ENCODE measurements around the gene ARHGEF10L.
A peak's percentile ranks its signal among the peaks of the same experiment; 100 is the strongest.

Gene ARHGEF10L

DNA sequence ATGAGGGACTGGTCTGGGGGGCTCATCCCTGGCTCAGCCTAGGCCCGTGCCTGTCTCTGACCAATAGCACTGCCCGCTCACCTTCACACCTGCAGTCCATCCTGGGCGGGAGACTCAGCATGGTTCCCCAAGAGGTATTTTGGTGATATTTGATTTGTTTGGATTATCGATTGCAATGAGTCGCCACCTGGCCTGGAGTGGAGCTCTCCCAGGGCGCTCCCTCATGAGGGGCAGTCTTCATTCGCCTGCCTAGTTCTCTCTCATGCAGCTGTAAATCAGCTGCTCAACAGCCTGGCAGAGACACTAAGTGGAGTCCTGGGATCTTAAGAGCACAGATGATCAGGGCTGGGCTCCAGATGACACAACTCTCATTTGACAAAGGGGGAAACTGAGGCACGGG is 125.6 kb downstream of the ARHGEF10L start:
- DNase-seq: no peak

DNA sequence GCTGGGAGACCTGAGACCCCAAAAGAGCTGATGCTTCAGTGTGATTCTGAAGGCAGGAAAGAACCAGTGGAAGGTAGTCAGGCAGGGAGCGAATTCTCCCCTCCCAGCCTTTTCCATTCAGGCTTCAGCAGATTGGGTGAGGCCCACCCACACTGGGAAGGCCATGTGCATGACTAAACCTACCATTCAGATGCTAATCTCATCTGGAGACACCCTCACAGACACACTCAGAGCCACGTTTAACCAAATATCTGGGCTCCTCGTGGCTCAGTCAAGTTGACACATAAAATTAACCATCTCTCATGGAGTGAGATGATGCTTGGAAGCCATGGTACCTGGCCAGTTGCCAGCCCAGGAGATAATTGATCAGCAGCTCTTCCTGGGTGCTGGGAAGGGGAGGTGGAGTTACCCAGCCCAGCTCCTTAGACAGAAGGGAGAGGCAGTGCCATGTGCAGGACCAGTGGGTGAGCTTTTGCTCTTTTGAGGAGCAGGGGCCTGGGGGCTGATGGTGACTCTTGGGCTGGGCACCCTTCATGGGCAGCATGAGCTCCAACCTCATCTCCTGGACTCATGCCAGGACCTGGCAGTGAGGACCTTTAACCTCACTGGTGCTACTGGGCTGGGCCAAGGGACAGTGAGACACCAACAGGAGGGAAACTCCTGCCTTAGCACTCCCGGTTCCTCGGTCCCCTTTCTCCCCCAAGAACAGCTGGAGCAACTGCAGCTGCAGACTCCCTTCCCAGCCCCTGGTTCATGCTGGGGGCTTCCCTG is 126.6 kb downstream of the ARHGEF10L start:
- no peak for DNase-seq

DNA sequence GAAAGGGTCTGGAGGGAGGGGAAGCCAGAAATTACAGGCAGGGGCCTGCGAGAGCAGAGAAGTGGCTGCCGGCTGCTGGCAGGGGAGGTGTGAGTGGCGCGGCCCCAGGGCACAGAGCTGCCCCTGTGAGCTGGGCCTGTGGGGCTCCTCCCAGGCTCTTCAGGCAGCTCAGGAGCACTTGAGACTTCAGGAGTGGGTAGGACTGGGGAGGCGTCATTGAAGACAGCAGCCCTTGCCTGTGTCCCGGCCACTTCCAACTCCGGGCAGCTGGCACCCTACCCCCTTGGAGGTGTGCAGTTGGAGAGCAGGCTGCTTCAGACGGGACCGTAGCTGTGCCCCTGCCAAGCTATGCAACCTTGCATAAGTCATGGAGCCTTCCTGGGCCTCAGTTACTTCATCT is 128.1 kb downstream of the ARHGEF10L start:
- DNase-seq: peak in 1 of 2 experiments; percentile 44

DNA sequence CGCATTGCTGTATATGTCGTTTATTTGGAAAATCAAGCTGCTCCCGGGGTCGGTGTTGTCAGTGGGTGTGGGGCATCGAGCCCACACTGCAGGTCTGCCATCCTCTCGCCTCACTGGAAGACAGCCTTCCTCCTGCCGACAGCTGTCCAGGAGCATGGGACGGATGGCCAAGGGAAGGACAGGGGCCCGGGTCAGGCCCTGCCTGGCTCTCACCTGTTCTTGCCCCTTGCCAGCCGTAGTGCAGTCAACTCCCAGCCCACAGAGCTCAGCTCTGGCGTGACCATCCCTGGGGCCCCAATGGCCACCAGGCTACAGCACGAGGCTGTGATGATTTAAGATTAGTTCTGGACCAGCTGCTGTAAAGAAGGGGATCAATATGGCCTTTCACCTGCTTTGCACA is 128.7 kb downstream of the ARHGEF10L start:
- DNase-seq: no peak

DNA sequence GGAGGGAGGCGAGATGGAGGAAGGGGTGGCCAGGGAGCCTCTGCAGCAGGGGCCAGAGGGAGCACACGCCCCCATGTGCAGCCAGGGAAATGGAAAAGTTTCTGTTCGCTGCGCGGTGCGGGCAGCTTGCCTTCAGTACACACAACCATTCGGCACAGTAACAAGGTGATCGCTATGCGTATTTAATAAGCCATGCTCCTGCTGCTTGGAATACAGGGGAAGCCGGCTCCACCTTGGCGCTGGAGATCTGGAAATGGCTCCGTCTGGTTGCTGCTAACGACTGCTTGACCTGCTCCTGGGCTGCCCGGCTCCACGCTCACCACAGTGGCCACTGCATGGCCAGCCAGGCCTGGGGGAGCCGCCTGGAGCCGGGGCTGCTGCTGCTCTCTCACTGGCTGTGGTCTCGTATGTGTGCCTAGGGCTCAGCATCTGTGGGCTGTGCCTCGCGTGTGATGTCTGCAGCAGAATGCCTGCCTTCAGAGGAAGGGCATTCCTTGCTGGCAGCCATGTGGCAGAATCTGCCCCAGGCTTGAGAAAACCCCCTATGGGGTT is 129.2 kb downstream of the ARHGEF10L start:
- DNase-seq: no peak

DNA sequence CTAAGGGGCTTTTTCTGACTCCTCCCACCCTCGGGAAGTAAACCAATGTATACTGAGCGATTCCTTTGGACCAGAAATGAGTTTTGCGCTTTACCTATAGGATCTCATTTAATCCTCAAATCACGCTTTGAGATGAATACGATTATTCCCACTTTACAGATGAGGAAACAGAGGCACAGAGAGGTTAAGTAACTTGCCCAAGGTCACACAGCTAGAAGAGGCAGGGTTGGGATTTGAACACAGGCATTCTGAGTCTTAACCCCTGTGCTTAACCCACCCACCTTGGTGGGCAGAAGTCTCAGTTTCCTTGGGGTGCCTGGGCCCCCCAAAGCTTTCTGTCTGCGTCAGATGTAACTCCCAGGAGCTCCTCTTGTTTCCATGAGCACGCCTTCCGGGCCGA is 129.8 kb downstream of the ARHGEF10L start:
- no peak for DNase-seq

DNA sequence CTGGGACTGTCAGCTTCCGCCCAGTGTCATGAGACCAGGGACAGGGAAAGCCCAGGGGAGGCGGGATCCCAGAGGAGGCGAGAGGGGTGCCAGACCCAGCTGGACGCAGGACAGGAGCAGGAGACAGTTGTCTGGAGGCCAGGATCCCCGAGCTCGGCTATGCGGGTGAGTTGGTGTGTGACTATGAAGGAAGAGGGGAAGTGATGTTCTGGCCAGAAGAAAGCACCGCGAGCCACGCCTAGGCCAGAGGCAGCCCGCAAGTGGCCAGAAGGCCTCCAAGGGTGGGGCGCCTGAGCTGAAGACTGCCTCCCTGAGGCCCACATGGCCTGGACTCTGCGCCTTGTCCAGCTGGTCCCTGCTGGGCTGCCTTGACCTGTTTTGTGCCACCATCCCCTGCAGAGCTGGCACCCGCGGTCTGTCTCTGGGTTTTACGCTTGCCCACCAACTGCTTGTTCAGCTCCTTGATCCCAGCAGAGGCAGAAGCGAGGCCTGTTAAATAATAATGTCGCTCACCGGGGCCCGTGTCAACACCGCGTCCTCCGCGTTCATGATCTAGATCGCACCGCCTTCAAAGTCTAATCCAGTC is 130.5 kb downstream of the ARHGEF10L start:
- DNase-seq: no peak

DNA sequence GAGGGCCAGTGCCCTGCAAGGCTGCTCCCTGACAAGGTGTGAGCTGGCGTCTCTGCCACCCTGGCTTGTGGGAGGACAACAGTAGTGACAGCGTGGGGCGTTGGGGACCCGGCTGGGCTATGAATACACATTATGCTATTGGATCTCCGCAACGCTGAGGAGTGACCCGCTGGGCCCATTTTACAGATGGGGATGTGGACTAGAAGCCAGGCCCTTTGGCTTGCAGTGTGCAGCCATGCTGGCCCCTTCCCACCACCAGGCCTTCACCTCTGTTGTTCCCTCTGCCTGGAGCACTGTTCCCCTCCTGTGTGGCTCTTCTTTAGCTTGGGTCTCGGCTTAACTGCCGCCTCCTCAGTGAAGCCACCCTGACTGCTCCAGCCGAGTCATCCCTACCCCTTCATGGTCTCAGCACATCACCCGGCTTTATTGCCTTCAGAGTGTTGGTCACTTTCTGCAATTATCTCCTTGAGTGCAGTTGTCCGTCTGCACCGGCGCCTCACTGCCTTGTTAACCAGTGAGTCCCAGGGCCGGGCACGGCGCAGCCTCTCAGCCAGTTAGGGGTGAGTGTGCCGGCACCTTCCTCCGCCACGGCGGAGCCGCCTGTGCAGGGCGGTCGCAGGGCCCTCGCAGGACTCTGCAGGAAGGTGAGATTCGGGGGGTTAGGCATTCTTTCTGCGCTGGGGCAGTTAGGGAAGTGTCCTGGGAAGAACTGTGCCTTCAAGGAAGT is 131.3 kb downstream of the ARHGEF10L start:
- no peak for DNase-seq

DNA sequence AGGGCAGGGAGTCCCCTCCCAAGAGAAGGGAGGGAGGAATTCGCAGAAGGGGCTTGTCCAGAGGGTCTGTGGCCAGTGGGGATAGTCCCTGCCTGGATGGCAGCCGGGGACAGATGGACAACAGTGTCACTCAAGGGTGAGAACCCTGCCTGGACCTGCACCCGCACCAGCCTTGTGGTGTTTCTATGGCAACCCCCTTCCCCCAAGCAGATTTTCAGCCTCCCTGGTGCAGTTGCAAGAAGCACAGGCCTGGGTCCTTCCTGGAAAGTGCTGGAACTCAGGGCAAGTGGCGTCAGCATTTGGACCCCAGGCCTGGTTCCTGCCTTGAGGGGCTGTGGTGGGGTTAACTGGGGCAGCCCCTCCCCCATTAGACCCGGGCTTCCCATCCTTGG is 131.8 kb downstream of the ARHGEF10L start:
- no peak for DNase-seq

DNA sequence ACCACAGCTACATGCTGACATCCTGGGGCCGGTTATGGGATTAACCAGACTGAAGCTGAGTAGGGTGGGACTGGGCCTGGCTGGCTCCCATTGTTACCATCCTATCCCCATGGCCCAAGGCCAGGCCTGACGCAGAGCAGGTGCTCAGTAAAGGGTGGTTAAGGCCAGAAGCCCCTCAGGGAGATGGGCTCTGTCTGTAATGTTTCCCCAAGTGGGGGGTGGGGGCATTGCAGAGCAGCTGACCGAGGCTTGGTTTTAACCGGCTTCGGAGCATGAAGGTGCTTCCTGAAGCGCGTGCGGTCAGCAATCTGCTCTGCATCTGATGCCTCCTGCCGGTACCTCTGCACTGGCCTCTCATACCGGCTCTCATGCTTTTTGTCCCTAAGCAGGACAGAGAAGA is 132.2 kb downstream of the ARHGEF10L start:
- no peak for DNase-seq

DNA sequence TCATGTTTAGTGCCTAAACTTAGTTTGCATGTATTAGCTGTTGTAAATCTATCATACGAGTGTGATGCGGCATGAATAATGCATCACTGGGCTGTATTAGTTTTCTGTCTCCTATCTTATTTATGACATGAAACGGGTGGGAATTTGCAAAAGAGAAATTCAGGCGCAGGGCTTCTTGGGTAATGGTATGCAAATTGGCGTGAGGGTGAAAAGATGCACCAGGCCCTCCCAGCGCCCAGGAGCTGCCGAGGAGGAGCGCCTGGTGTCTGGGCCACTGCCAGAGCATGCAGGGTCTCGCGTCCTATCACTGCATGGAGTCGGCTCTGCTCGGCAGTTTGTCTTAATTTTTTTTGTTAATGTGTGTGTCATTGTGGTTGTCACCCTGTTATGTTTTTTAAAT is 132.7 kb downstream of the ARHGEF10L start:
- DNase-seq: no peak

DNA sequence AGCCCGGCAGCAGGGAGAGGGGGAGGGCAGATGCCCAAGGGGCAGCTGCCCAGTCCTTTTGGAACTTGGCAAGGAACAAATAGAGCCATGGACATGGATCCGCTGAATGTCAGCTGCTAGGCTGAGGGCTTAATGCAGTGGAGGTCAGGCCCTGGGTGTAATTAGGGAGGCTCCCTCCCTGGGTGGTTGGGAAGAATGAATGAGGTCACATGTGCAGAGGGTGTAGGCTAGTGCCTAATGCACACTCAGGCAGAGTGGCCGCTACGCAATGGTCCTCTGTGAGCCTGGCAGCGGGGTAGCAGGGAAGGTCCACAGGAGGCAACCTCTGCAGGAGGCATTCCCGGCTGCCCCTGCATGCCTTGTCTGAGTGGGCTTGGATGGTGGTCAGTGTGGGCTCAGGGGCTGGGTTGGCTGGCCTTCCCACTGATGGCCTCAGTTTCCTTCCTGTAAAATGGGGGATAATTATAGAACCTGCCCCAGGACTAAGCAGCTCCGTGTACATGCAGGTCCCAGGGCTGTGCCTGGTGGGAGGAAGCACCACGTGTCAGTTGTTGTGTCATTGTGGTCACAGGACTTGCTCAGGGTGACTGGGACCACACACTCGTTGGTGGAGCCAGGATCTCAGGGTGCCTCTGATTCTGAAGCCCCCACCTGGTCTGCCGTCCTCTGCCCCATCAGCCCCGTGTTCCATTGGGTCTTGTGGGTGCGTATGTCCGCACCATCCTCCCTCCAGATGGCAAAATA is 134.0 kb downstream of the ARHGEF10L start:
- no peak for DNase-seq

DNA sequence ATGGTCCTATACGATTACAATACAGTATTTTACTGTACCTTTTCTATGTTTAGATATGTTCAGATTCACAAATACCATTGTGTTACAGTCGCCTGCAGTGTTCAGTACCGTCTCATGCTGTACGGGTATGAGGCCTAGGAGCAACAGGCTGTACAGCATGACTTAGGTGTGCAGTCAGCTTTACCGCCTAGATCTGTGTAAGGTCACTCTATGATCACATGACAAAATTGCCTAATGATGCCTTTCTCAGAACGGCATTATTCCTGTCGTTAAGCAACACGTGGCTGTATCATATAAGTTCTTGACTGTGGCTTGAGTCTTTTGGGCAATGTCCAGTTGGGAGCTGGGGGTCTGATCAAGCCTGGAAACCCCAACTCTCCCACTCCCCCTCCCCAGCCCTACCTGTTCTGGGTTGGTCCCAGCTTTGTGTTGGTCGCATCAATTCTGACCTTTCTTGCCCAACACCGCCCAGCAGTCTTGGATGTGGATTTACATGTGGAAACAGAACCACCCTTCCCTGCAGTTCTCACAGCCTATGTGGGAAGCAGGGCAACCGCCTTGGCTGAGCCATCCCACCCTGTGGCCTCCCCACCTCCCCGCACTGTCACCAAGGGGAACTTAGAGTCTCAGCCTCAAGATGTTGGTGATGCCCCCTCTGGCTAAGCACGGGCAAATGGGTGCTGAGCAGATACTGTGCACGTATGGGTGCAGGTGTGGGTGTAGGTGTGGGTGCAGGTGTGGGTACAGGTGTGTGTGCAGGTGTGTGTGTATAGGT is 135.4 kb downstream of the ARHGEF10L start:
- no peak for DNase-seq

DNA sequence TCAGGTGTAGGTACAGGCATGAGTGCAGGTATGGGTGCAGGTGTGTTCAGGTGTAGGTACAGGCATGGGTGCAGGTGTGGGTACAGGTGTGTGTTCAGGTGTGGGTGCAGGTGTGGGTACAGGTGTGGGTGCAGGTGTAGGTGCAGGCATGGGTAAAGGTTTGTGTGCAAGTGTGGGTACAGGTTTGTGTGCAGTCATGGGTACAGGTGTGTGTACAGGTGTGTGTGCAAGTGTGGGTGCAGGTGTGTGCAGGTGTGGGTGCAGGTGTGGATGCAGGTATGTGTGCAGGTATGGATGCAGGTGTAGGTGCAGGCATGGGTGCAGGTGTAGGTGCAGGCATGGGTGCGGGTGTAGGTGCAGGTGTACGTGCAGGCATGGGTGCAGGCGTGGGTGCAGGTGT is 136.2 kb downstream of the ARHGEF10L start:
- DNase-seq: no peak

DNA sequence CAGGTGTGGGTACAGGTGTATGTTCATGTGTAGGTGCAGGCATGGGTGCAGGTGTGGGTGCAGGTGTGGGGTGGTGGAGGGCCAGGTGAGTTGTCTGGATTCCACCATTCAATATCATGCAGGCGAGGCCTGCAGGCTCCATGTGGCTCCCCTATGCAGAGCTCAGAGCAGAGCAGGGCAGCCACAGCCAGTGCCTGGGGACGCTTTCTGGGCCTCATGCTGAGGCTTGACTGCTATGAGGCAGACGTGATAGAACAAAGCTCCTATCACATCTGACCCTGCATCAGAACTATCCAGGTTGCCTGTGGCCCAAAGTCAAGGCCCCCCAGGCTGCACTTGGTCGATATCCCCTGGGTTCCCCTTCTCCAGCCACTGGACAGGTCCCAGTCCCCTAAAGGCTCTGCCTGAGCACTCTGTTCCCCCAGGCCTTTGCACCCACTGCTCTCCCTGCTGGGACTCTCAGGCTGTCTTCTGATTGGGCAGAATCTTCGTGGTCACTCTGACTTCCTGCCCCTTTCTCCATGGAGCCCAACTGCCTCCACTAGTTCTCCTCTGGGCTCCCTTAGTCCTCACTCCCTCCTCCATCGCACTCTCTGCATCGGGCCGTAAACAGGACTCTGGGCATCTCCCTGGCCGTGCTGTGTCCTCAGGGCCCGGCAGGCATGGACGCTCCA is 137.0 kb downstream of the ARHGEF10L start:
- no peak for DNase-seq

DNA sequence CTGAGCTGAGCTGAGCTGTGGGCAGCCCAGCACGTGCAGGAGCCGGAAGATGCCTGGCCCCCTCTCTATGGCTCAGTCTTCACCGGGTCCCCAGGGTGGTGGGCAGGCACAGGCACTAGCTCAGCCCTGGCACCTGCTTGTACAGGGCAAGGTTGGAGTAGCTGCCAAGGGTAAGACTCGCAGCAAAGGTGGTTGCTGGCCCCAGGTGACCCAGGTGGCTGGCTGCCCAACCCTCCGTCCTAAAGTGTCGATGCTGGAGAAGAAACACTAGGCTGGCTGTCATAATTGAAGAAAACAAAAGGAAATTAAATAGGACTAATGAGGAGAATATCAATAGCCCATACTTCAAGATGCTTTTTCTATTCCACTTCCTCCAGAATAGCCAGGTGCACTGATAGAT is 138.5 kb downstream of the ARHGEF10L start:
- DNase-seq: no peak

DNA sequence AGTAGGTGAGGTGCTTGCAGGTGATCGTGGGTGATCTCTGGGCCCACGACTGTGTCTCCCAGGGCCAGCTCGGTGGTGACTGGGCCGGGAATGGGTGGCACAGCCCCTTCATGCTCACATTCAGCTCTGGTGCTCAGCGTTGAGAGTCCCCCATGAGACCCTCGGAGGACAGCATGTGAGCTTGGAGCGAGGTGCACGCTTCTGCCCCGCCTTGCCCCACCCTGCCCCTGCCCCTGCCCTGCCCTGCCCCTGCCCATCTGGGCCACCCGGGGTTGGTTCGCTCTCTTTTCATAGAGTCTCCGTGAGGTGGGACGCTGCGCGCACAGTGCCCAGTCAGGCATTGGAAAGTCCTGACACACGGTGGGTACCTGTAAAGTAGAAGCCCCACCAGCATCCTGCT is 140.4 kb downstream of the ARHGEF10L start:
- no peak for DNase-seq

DNA sequence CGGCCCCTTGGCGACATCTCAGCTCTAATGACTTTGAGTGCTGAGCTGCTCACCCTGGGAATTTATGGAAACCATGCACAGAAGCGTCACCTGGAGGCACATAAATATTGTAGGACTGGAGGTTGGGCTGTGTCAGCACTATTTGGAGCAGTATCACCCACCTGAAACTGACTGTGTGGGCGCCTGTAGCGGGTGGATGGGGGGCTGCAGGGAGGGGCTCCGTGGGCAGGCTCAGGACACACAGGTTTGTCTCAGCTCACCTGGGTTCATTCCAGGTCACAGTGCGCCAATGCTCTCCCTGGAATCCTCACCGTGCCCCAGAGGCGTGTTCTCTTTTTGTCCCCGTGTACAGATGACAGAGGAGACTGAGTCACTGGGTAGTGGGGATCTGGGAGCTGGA is 140.8 kb downstream of the ARHGEF10L start:
- DNase-seq: no peak

DNA sequence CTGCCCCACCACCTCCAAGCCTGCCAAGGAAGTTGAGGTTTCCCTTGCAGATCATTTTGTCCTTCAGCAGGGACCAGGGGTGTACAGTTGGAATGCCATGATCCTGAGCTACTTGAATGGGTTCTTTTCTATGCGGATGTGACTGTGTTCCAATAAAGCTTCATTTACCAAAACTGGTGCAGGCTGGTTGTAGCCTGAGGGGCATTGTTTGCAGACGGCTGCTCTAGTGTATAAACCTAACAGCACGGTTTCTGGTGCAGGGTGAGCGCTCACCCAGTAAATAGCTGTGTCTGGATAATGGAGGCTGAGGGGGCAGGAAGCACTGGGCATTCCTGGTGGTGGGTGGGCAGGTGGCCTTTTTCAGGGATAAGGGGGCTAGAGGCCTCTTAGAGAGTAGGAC is 142.9 kb downstream of the ARHGEF10L start:
- no peak for DNase-seq

DNA sequence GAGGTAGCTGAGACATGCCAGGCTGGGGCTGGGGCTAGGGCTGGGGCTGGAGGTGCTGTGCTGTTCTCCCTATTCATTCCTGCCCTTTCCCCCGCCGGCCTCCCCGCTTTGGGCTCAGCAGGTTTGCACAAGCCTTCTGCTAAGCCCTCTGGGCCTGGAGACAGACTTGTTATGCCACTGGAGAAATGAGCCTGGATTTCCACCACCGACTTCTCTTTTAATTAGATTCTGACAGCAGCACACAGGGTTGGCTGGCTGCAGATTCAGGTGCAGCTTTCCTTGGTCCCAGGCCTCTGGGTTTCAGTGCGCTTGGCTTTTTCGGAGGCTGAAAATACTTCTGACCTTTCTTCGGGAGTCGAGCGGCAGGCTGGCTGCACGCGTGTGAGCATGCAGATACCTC is 144.1 kb downstream of the ARHGEF10L start:
- no peak for DNase-seq

DNA sequence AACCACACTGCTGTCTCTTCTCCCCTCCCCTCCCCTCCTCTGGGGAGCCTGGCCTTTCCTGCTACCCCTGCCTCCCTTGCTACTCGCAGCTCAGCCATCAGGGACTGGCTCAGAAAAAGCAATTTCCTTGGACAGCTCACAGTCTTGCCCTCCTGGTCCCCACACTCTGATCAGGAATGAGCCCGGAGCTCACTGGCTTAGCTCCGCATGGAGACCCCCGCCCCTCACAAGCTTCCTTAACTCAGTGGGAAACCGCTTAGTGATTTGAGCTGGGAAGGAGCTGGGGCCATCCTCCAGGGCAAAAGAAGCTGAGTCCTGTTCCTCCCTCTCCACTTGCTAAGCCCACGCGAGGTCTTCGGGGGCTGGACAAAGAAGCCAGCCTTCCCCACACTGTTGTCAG is 145.3 kb downstream of the ARHGEF10L start:
- no peak for DNase-seq

DNA sequence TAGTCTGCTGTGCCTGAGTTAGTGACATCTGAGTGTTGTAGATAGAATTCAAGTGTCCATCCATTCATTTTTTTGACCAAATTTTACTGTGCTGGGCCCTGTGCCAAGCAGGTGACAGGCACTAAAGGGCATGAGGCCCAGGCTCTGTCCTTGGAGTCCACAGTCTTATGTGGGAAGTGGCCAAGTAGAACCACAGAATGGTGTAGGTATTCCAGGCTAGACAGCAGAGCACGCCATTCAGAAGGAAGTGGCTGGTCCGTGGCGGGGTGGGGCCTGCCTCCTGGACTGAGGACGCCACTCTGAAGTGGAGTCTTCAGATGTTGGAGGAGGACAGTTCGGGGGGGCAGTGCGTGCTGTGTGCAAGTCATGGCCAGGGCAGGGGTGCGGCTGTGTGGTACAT is 146.8 kb downstream of the ARHGEF10L start:
- DNase-seq: no peak

All from NCI-H187 (cell line).